Epithelial cell of proximal tubule (primary cell): Measurements from ENCODE around the gene MSL3. TPM values are rescaled to one million over a fixed set of nuclear protein-coding genes. Genes with fewer than 3 reads are reported as not detected.

Experiments used
- DNase-seq: peaks from one replicate; pipeline ENCODE4 v3.0.0-alpha.2; 2011; ENCODE audit warnings: low read depth
- H3K4me3 ChIP-seq: 2 replicates; pipeline ENCODE4 v1.5.1; 2011; ENCODE audit warnings: low read depth, mild to moderate bottlenecking, low read length
- total RNA-seq: library from RNA; depleted of rRNA; stranded (reverse); fragments of >200 nt; gene quantifications from 2 replicates; pipeline ENCODE4 v1.2.3, GENCODE V29; 2015
- TF ChIP-seq, protein P1 (sequence below): conservative IDR thresholded peaks from 2 replicates; pipeline ENCODE4 v1.5.1; 2012; ENCODE audit warnings: low read depth, mild to moderate bottlenecking, low read length

Gene MSL3
- total RNA-seq, 1 donor from 2014 or later: 35.3 TPM

DNA sequence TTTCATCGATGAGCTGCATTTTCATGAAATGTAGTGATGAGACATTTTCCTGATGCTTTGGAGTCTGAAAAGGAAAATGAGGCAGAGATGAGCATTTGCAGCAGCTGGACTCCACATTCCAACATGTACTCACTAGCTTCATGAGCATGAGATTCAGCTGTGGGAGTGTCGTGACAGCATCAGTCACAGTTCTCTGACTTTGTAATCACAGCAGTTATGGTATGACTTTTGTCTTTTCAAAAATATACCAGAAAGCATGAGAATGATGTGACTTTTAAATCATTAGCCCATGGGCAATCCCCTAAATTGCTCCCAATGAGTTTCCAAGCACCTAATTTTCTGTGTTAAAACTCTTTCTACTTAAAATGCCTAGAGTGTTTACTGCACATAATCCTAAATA, 18.3 kb upstream of the MSL3 start:
- TF ChIP-seq, protein P1, sequence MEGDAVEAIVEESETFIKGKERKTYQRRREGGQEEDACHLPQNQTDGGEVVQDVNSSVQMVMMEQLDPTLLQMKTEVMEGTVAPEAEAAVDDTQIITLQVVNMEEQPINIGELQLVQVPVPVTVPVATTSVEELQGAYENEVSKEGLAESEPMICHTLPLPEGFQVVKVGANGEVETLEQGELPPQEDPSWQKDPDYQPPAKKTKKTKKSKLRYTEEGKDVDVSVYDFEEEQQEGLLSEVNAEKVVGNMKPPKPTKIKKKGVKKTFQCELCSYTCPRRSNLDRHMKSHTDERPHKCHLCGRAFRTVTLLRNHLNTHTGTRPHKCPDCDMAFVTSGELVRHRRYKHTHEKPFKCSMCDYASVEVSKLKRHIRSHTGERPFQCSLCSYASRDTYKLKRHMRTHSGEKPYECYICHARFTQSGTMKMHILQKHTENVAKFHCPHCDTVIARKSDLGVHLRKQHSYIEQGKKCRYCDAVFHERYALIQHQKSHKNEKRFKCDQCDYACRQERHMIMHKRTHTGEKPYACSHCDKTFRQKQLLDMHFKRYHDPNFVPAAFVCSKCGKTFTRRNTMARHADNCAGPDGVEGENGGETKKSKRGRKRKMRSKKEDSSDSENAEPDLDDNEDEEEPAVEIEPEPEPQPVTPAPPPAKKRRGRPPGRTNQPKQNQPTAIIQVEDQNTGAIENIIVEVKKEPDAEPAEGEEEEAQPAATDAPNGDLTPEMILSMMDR: no peak

DNA sequence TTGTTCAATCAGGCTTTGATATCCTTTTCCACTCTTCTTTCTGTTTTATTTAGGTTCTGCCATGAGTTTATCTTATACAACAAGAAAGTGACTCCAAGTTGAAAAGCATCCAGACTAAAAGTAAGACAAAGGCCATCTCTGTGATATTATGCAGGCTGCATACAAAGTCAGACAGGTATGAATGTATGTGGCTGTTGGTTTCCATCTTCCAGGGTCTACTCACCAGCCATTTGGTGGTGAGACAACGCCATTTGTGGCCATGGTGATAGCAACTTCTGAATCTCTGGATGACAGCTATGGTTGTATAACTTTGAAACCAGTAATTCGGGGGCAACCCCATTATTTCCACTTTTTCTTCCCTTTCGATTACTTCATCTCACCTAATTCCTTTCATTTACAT, 17.2 kb upstream of the MSL3 start:
- DNase-seq: no peak
- TF ChIP-seq, protein P1: no peak
- no peak overlapping the region for H3K4me3 ChIP-seq

More for the DNA sequence above, 18.3 kb upstream of the MSL3 start:
- no peak overlapping the region for H3K4me3 ChIP-seq
- DNase-seq: no peak

DNA sequence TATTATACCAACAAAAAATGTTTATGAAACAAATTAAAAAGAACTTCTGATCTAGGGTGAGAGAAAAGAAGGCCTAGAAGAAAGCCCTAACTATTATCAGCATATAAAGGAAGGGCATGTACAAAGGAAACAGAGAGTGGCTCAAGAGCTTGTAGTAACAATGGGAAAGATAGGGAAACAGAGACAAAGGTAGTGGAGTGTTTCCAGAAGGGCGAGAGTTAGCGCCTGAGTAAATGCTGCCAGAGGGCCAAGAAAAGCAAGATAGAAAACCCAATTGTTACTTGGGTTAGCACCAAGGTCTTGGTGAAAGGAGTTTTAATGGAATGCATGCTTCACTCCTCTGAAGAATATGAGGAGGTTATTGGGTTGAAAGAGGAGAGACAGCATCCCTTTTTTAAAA, 16.5 kb upstream of the MSL3 start:
- DNase-seq: no peak
- no peak overlapping the region for H3K4me3 ChIP-seq
- TF ChIP-seq, protein P1: no peak

DNA sequence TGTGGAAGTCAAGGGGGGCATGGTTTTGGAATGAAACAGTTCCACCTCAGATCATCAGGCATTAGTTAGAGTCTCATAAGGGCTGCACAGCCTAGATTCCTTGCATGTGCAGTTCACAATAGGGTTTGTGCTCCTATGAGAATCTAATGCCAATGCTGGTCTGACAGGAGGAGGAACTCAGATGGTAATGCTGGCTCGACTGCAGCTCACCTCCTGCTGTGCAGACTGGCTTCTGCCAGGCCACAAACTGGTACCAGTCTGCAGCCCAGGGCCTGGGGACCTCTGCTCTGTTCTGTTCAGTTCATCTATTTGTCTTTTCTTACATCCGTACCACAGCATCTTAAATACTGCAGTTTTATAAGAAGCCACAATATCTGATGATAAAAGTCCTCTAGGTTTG, 12.2 kb upstream of the MSL3 start:
- no peak overlapping the region for H3K4me3 ChIP-seq
- DNase-seq: no peak
- TF ChIP-seq, protein P1: no peak

DNA sequence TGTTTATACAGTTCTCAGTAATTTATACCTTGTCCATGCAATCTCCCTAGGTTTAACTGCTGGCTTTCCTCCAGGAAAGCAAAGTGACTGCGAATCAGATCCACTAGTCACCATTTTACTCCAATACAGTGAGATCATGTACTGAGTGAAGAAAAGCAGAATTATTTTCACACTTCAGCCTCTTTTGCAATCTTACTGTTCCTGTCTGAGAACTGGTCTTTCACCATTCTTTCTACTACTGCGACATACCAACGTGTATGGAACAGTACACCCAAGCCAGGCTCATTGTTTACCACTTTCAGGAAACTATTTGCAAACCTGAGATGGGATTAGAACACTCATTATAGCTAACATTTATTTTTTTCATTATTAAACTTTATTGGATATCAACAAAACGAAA, 8.0 kb upstream of the MSL3 start:
- no peak overlapping the region for H3K4me3 ChIP-seq
- no peak for DNase-seq
- TF ChIP-seq, protein P1: no peak

DNA sequence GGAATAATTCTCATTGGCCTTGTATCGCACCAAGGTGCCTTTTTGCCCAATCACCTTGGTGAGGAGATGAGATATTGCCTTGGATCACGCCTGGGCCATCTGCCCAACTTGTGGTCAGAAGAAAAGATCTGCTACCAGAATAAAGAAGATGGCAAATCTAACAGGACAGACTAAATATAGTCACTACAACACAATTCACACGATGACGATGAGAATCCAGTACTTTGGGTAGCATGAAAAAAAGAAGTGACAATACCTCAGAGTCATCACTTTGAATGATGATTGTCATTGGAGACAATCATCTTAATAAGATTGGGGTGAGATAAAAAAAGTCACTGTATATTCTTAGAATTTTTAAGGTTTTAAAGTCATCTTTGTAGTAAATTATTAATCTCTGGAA, 7.3 kb upstream of the MSL3 start:
- TF ChIP-seq, protein P1: no peak
- no peak overlapping the region for H3K4me3 ChIP-seq
- no peak for DNase-seq

DNA sequence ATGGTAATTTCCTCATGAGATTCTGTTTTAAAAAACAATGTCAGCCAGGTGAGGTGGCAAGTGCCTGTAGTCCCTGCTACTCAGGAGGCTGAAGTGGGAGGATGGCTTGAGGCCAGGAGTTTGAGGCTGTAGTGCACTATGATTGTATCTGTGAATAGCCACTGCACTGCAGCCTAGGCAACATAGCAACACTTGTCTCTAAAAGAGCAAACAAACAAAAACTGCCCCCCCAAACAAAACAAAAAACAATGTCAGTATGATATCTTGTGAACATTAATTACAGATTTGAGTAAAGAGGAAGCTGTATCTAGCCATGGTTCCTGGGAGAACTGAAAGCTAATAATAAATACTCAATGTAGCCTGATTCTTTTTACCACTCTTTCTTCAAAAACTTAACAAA, 6.8 kb upstream of the MSL3 start:
- no peak overlapping the region for H3K4me3 ChIP-seq
- no peak for DNase-seq
- TF ChIP-seq, protein P1: no peak
